GM12878 (cell line): ENCODE results near the gene TAS2R41. TPM values are rescaled to one million over a fixed set of nuclear protein-coding genes. Genes with fewer than 3 reads are reported as not detected.

Source experiments
- ATAC-seq: fragments of 200-7000 bp; cut with Tn5 transposase; 3 replicates; pipeline ENCODE4 v1.9.1; 2020; ENCODE audit warnings: mild to moderate bottlenecking, moderate library complexity
- BruUV-seq: library from RNA; stranded (reverse); fragments of 400-500 nt; replicated peaks from 2 replicates; lab custom pipeline; 2021; lab: Mats Ljungman, UMichigan
- CTCF ChIA-PET: fragments of 300-600 bp; sonication (Branson Sonifier 250); formaldehyde crosslinking; extraction: SDS; loops from one replicate; lab custom pipeline; 2021; ENCODE audit warnings: inconsistent platforms; lab: Yijun Ruan, JAX
- POLR2A ChIA-PET: fragments of 350-600 bp; formaldehyde crosslinking; extraction: SDS; loops from one replicate; lab custom pipeline; 2021; ENCODE audit warnings: inconsistent platforms; lab: Charles Lee
- RAD21 ChIA-PET: fragments of 300-600 bp; sonication (Branson Sonifier 250); formaldehyde crosslinking; loops from one replicate; lab custom pipeline; 2023; ENCODE audit warnings: antibody characterized with exemption; ENCODE audit not compliant: unreplicated experiment; lab: Charles Lee
- SMC1A ChIA-PET: fragments of 300-600 bp; sonication (Branson Sonifier 250); formaldehyde crosslinking; loops from one replicate; lab custom pipeline; 2023; ENCODE audit not compliant: unreplicated experiment, uncharacterized antibody; lab: Charles Lee
- DNase-seq: peaks from one replicate; pipeline ENCODE4 v3.0.0-alpha.2; 2011; ENCODE audit warnings: low read depth, low spot score
- FAIRE-seq: peaks from 3 replicates; lab custom pipeline; 2011; peaks lifted over from hg19 to GRCh38; lab: Jason Lieb, UNC
- H2AFZ ChIP-seq: 2 replicates; pipeline ENCODE4 v1.6.0; 2011; ENCODE audit warnings: low read depth, low read length, control low read depth; ENCODE audit not compliant: control insufficient read depth
- H3K27ac ChIP-seq: 2 replicates; pipeline ENCODE4 v1.5.1; 2011; ENCODE audit warnings: control low read depth; ENCODE audit not compliant: control insufficient read depth, insufficient read depth
- H3K27me3 ChIP-seq, 2 experiments: replicated peaks in 1 of 2; 2 replicates each; pipeline versions ENCODE4 v1.6.0 to v1.6.1; 2011; ENCODE audit warnings: low read length in 1 of 2; ENCODE audit not compliant: control insufficient read depth in 2 of 2, insufficient read depth in 2 of 2
- H3K36me3 ChIP-seq, 2 experiments: 2 replicates each; pipeline ENCODE4 v1.5.1; 2011; ENCODE audit warnings: low read length in 1 of 2; ENCODE audit not compliant: control insufficient read depth in 2 of 2, insufficient read depth in 2 of 2
- H3K4me1 ChIP-seq: 2 replicates; pipeline ENCODE4 v1.6.1; 2011; ENCODE audit warnings: mild to moderate bottlenecking, low read length, moderate library complexity, mixed read lengths; ENCODE audit not compliant: control insufficient read depth, insufficient read depth
- H3K4me2 ChIP-seq: 2 replicates; pipeline ENCODE4 v1.6.0; 2011; ENCODE audit warnings: control low read depth; ENCODE audit not compliant: control insufficient read depth, insufficient read depth
- H3K4me3 ChIP-seq: fragments of 200-600 bp; sonication (generic); 2 replicates; pipeline ENCODE4 v1.5.1; 2016
- H3K79me2 ChIP-seq: 2 replicates; pipeline ENCODE4 v1.6.0; 2011; ENCODE audit warnings: low read length; ENCODE audit not compliant: control insufficient read depth, insufficient read depth
- H3K9ac ChIP-seq: 2 replicates; pipeline ENCODE4 v1.8.0; 2011; ENCODE audit warnings: low read length, control low read depth, mixed read lengths; ENCODE audit not compliant: control insufficient read depth, insufficient read depth
- H3K9me3 ChIP-seq: replicated peaks from 3 replicates; pipeline ENCODE4 v1.5.1; 2011; ENCODE audit warnings: mild to moderate bottlenecking, low read length; ENCODE audit not compliant: control insufficient read depth, insufficient read depth
- H4K20me1 ChIP-seq: 2 replicates; pipeline ENCODE4 v1.6.0; 2011; ENCODE audit not compliant: control insufficient read depth, insufficient read depth
- CBFB ChIP-seq: IDR thresholded peaks from 2 replicates; pipeline ENCODE4 v1.6.1; 2016; ENCODE audit warnings: antibody characterized with exemption, low read depth
- FOXK2 ChIP-seq: fragments of 450-650 bp; IDR thresholded peaks from 2 replicates; pipeline ENCODE4 v1.6.1; 2017; ENCODE audit warnings: mild to moderate bottlenecking, moderate library complexity
- GATAD2B ChIP-seq: fragments of 450-650 bp; conservative IDR thresholded peaks from 2 replicates; pipeline ENCODE4 v1.6.1; 2017; ENCODE audit warnings: low read depth, mild to moderate bottlenecking, moderate library complexity
- HSF1 ChIP-seq: fragments of 150-350 bp; IDR thresholded peaks from 2 replicates; pipeline ENCODE4 v1.6.1; 2014; ENCODE audit warnings: mild to moderate bottlenecking, low read depth, low read length
- IRF4 ChIP-seq: IDR thresholded peaks from 2 replicates; pipeline ENCODE4 v1.6.1; 2011; ENCODE audit warnings: low read depth, low read length
- NFYA ChIP-seq: IDR thresholded peaks from 2 replicates; pipeline ENCODE4 v1.6.1; 2011; ENCODE audit warnings: low read depth, mild to moderate bottlenecking, low read length, improper control_type of control experiment, borderline replicate concordance
- NRF1 ChIP-seq: conservative IDR thresholded peaks from 2 replicates; pipeline ENCODE4 v1.6.1; 2011; ENCODE audit warnings: mild to moderate bottlenecking, low read depth, low read length, improper control_type of control experiment
- PAX5 ChIP-seq: IDR thresholded peaks from 2 replicates; pipeline ENCODE4 v1.6.1; 2011; ENCODE audit warnings: low read depth, low read length, borderline replicate concordance
- PAX8 ChIP-seq: fragments of 450-650 bp; IDR thresholded peaks from 2 replicates; pipeline ENCODE4 v1.6.1; 2017; ENCODE audit warnings: mild to moderate bottlenecking, moderate library complexity
- RAD21 ChIP-seq: IDR thresholded peaks from 2 replicates; pipeline ENCODE4 v1.6.1; 2011; ENCODE audit warnings: mild to moderate bottlenecking, low read depth, low read length, moderate library complexity; ENCODE audit not compliant: insufficient read depth
- RBBP5 ChIP-seq: fragments of 200-600 bp; sonication (generic); conservative IDR thresholded peaks from 2 replicates; pipeline ENCODE4 v1.6.1; 2016
- RUNX3 ChIP-seq: IDR thresholded peaks from 2 replicates; pipeline ENCODE4 v1.6.1; 2012; ENCODE audit warnings: low read length, inconsistent platforms
- SIX5 ChIP-seq: IDR thresholded peaks from 2 replicates; pipeline ENCODE4 v1.6.1; 2011; ENCODE audit warnings: mild to moderate bottlenecking, low read depth, low read length, moderate library complexity; ENCODE audit not compliant: severe bottlenecking
- TARDBP ChIP-seq: IDR thresholded peaks from 2 replicates; pipeline ENCODE4 v1.6.1; 2016; ENCODE audit warnings: borderline replicate concordance
- USF1 ChIP-seq: IDR thresholded peaks from 2 replicates; pipeline ENCODE4 v1.6.1; 2011; ENCODE audit warnings: borderline replicate concordance, low read depth, mild to moderate bottlenecking, moderate library complexity, mixed read lengths, low read length; ENCODE audit not compliant: insufficient read depth; ENCODE audit errors: extremely low read length
- ZBTB33 ChIP-seq: fragments of 450-650 bp; IDR thresholded peaks from 2 replicates; pipeline ENCODE4 v1.6.1; 2017; ENCODE audit warnings: mild to moderate bottlenecking
- ZNF274 ChIP-seq: IDR thresholded peaks from one replicate; pipeline ENCODE4 v1.8.0; 2011; ENCODE audit not compliant: insufficient read length, insufficient read depth
- WGBS: methylation state at CpG from one replicate; pipeline ENCODE4 v1.1.6; 2016; ENCODE audit warnings: low lambda C conversion rate; ENCODE audit not compliant: insufficient replicate concordance, insufficient coverage; ENCODE audit errors: missing lambda C conversion rate; 5-methylcytosine and 5-hydroxymethylcytosine counted together
- in situ Hi-C: fragments of 300-500 bp; cut with MboI; formaldehyde crosslinking; loops from 9 replicates; pipeline ENCODE4 v1.14.3; 2018; ENCODE audit warnings: mixed read lengths
- intact Hi-C: fragments of 100-400 bp; cut with micrococcal nuclease; formaldehyde crosslinking; loops from one replicate; pipeline ENCODE4 v1.14.2; 2022; ENCODE audit not compliant: unreplicated experiment
- polyA plus RNA-seq, 11 experiments: library from polyadenylated mRNA; depleted of rRNA in 4 of 11; unstranded in 6 of 11; stranded (reverse) in 5 of 11; fragments of >200 nt; fragmentation: Nextera tagmentation in 4 of 11; fragmentation: Illumina TruSeq in 1 of 11; extraction: Ambion mirVana in 4 of 11; extraction: Trizol in 1 of 11; gene quantifications; 1 replicate in 1 of 11; 2 replicates in 10 of 11; pipeline versions ENCODE4 v1.2.1 to v1.2.3, GENCODE V29; 2011 to 2016; ENCODE audit warnings: inconsistent platforms in 2 of 11, missing spikeins in 2 of 11, low read depth in 1 of 11
- total RNA-seq, 4 experiments: library from RNA; depleted of rRNA in 3 of 4; stranded (reverse); fragments of >200 nt in 3 of 4; fragmentation: Illumina TruSeq in 1 of 4; extraction: Trizol in 1 of 4; gene quantifications; 2 replicates each; pipeline versions ENCODE4 v1.2.1 to v1.2.3, GENCODE V29; 2013 to 2021

TAS2R41 gene
- total and polyA plus RNA-seq, 10 of the 15 experiments (the other 5 are each of a cell fraction or from before 2014, with no cell fraction given): not detected

GRCh38 chr7:143437578-143437977 is 40.1 kb upstream of the TAS2R41 start:
- no peaks in the 10 kb centered on the region for H3K9me3 ChIP-seq
- CTCF ChIA-PET: no interaction called here
- TF ChIP-seq GATAD2B: no peak
- no peak for TF ChIP-seq SIX5
- no peak for TF ChIP-seq CBFB
- H3K79me2 ChIP-seq: no peaks in the 10 kb centered on the region
- H4K20me1 ChIP-seq: no peaks in the 10 kb centered on the region
- no peaks in the 10 kb centered on the region; a peak in 1 of 4 replicates for H3K27me3 ChIP-seq
- H2AFZ ChIP-seq: no peak overlapping the region
- intact Hi-C loops (no loop called here), in situ Hi-C loops (no loop called here)
- 15% methylated on average over 4 of the region's 4 CpGs for WGBS
- no peak overlapping the region for H3K4me3 ChIP-seq
- POLR2A ChIA-PET: no interaction called here
- DNase-seq: no peak
- no peak for FAIRE-seq
- RAD21 ChIA-PET: no interaction called here
- no peaks in the 10 kb centered on the region for H3K4me1 ChIP-seq
- H3K27ac ChIP-seq: no peak overlapping the region
- no peak for ATAC-seq
- H3K4me2 ChIP-seq: no peak overlapping the region
- SMC1A ChIA-PET: no interaction called here
- no TSS peak for BruUV-seq
- H3K9ac ChIP-seq: no peak overlapping the region
- H3K36me3 ChIP-seq: no peaks in the 10 kb centered on the region

- BruUV-seq: no TSS peak
- CTCF ChIA-PET: no interaction called here
- Histone ChIP-seq H3K27ac (no peak overlapping the region), H3K9ac (no peak overlapping the region), H3K9me3 (no peaks in the 10 kb centered on the region), H3K79me2 (no peaks in the 10 kb centered on the region), H3K36me3 (no peaks in the 10 kb centered on the region), H3K4me2 (no peak overlapping the region), H3K4me1 (no peaks in the 10 kb centered on the region), H3K27me3 (no peaks in the 10 kb centered on the region), H4K20me1 (no peaks in the 10 kb centered on the region), H3K4me3 (no peak overlapping the region), H2AFZ (no peak overlapping the region)
- FAIRE-seq: no peak
- intact Hi-C loops (no loop called here), in situ Hi-C loops (no loop called here)
- WGBS: 38% methylated on average over 2 of the region's 2 CpGs
- POLR2A ChIA-PET: no interaction called here
- SMC1A ChIA-PET: no interaction called here
- RAD21 ChIA-PET: no interaction called here
- no peak for ATAC-seq
- no peak for DNase-seq
- no peak for TF ChIP-seq RBBP5
- no peak for TF ChIP-seq ZNF274
- TF ChIP-seq NRF1: no peak
- no peak for TF ChIP-seq RAD21
- TF ChIP-seq HSF1: no peak
- no peak for TF ChIP-seq IRF4
- TF ChIP-seq USF1: no peak
- TF ChIP-seq FOXK2: no peak
- no peak for TF ChIP-seq TARDBP
- no peak for TF ChIP-seq NFYA
- TF ChIP-seq ZBTB33: no peak
- TF ChIP-seq PAX8: no peak
- TF ChIP-seq RUNX3: no peak
- no peak for TF ChIP-seq PAX5
Measured at GRCh38 chr7:143439866-143440265, 37.8 kb upstream of the TAS2R41 start.
